Upper lobe of left lung (tissue), 6 donors: ENCODE measurements around the gene FNBP1L. TPM values are rescaled to one million over a fixed set of nuclear protein-coding genes. Genes with fewer than 3 reads are reported as not detected.

ENCODE experiments used
- ATAC-seq, 2 donors: fragments of 200-7000 bp; cut with Tn5 transposase; one replicate each; pipeline ENCODE4 v1.9.1; 2022; ENCODE audit warnings: mild to moderate bottlenecking in 2 of 2, moderate library complexity in 2 of 2; ENCODE audit not compliant: low FRiP score in 2 of 2
- DNase-seq, 2 donors: peaks; one replicate each; pipeline ENCODE4 v3.0.0-alpha.2; 2019 to 2020
- H3K27ac ChIP-seq, 4 donors: fragments of 200-600 bp; sonication (generic); one replicate each; pipeline ENCODE4 v1.5.1; 2016 to 2019
- H3K27me3 ChIP-seq, 4 donors: fragments of 200-600 bp; sonication (generic); one replicate each; pipeline ENCODE4 v1.5.1; 2017 to 2019
- H3K36me3 ChIP-seq, 4 donors: fragments of 200-600 bp; sonication (generic); one replicate each; pipeline ENCODE4 v1.5.1; 2016 to 2019
- H3K4me1 ChIP-seq, 4 donors: fragments of 200-600 bp; sonication (generic); one replicate each; pipeline ENCODE4 v1.5.1; 2018 to 2019
- H3K4me3 ChIP-seq, 4 donors: fragments of 200-600 bp; sonication (generic); one replicate each; pipeline ENCODE4 v1.5.1; 2017 to 2019; ENCODE audit warnings: mild to moderate bottlenecking in 2 of 4, moderate library complexity in 1 of 4
- H3K9me3 ChIP-seq, 4 donors: fragments of 200-600 bp; sonication (generic); one replicate each; pipeline ENCODE4 v1.5.1; 2018 to 2019
- EP300 ChIP-seq, 4 donors: sonication (generic); formaldehyde crosslinking; IDR thresholded peaks; one replicate each; pipeline ENCODE4 v1.5.1; 2017; ENCODE audit warnings: antibody characterized with exemption in 4 of 4, control low read depth in 2 of 4
- POLR2A ChIP-seq, 4 donors: fragments of 450-650 bp; IDR thresholded peaks; one replicate each; pipeline ENCODE4 v1.5.1; 2016 to 2017; ENCODE audit warnings: antibody characterized with exemption in 4 of 4, mild to moderate bottlenecking in 2 of 4
- POLR2AphosphoS5 ChIP-seq, 2 donors: sonication (generic); formaldehyde crosslinking; IDR thresholded peaks; one replicate each; pipeline ENCODE4 v1.5.1; 2017; ENCODE audit warnings: antibody characterized with exemption in 2 of 2
- WGBS, 2 donors: methylation state at CpG; one replicate each; pipeline ENCODE4 v1.1.5; 2017 to 2018; 5-methylcytosine and 5-hydroxymethylcytosine counted together
- total RNA-seq, 6 donors: library from RNA; depleted of rRNA in 4 of 6; stranded (reverse); fragments of >200 nt in 4 of 6; gene quantifications; one replicate each; pipeline versions ENCODE4 v1.1.0 to v1.2.1, GENCODE V29; 2016 to 2021
- TF ChIP-seq, protein P1 (sequence below), 6 experiments: fragments of 450-650 bp in 4 of 6; fragments of 200-600 bp in 2 of 6; sonication (generic) in 2 of 6; IDR thresholded peaks; one replicate each; pipeline ENCODE4 v1.5.1; 2016 to 2019; ENCODE audit warnings: antibody characterized with exemption in 6 of 6
- donor health status: DM: no; HTN: no; CAD: no; lungs with moderate emphysema.
- donor health status: DM: no; HTN: yes; CAD: no; lungs with severe emphysema.

The FNBP1L gene
- total RNA-seq, 6 donors from 2014 or later = 28.5 to 84.0 (median 34.0) TPM

GRCh38 chr1:93591676-93592550 is 144.0 kb downstream of the FNBP1L start:
- no peak for TF ChIP-seq EP300 (IDR thresholded peaks at IDR 0.05)
- TF ChIP-seq POLR2AphosphoS5 (IDR thresholded peaks at IDR 0.05) = peak in 1 of 2 donors; percentile 5
- TF ChIP-seq, protein P1, sequence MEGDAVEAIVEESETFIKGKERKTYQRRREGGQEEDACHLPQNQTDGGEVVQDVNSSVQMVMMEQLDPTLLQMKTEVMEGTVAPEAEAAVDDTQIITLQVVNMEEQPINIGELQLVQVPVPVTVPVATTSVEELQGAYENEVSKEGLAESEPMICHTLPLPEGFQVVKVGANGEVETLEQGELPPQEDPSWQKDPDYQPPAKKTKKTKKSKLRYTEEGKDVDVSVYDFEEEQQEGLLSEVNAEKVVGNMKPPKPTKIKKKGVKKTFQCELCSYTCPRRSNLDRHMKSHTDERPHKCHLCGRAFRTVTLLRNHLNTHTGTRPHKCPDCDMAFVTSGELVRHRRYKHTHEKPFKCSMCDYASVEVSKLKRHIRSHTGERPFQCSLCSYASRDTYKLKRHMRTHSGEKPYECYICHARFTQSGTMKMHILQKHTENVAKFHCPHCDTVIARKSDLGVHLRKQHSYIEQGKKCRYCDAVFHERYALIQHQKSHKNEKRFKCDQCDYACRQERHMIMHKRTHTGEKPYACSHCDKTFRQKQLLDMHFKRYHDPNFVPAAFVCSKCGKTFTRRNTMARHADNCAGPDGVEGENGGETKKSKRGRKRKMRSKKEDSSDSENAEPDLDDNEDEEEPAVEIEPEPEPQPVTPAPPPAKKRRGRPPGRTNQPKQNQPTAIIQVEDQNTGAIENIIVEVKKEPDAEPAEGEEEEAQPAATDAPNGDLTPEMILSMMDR (IDR thresholded peaks at IDR 0.05) = no peak
- no peak for TF ChIP-seq POLR2A (IDR thresholded peaks at IDR 0.05)
- peaks cover 5 to 45% (median 23%) of the 10 kb centered on the region in 4 donors for H3K4me1 ChIP-seq
- peak; percentile 53 to 61 for DNase-seq
- H3K9me3 ChIP-seq = no peaks in the 10 kb centered on the region
- WGBS, 2 donors = 45 to 65% methylated on average over 9 to 17 of the region's 17 CpGs
- no peak overlapping the region for H3K4me3 ChIP-seq
- peak overlapping the region in 3 of 4 donors; percentile 26 to 45 (median 44) for H3K27ac ChIP-seq
- peak; percentile 3 to 54 for ATAC-seq
- H3K27me3 ChIP-seq = no peaks in the 10 kb centered on the region
- H3K36me3 ChIP-seq = peaks cover 0 to 37% (median 12%) of the 10 kb centered on the region in 4 donors

DNA sequence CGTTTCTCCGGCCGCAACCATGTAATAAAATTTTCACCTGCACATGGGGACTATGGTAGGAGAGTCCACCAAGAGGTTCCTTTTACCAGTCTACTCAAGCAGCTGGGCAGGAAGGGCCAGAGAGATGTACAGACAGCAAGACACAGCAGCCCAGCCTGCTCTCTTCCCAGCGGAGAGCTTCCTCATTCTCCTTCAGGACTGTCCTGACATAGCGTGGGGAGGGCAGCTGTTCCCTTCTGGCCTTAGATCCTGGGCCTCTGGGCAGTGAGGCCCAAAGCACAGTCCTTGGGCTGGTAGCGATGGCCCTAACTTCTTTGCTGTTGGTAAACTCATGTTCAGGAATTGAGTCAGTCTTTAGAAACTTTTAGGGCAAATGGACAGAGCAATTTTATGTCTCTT is 144.6 kb downstream of the FNBP1L start:
- Histone ChIP-seq H3K4me3 (no peak overlapping the region), H3K27me3 (no peaks in the 10 kb centered on the region), H3K4me1 (peaks cover 5 to 45% (median 23%) of the 10 kb centered on the region in 4 donors), H3K27ac (peak overlapping the region in 3 of 4 donors; percentile 23 to 45 (median 44)), H3K9me3 (no peaks in the 10 kb centered on the region), H3K36me3 (peaks cover 0 to 31% (median 12%) of the 10 kb centered on the region in 4 donors)
- WGBS, 2 donors = 90 to 97% methylated on average over 6 of the region's 6 CpGs
- ATAC-seq = peak in 1 of 2 donors; percentile 53
- TF ChIP-seq POLR2A (IDR thresholded peaks at IDR 0.05) (no peak), POLR2AphosphoS5 (IDR thresholded peaks at IDR 0.05) (no peak), EP300 (IDR thresholded peaks at IDR 0.05) (no peak)
- TF ChIP-seq, protein P1 (IDR thresholded peaks at IDR 0.05) = no peak
- no peak for DNase-seq

GRCh38 chr1:93593854-93594602 is 146.1 kb downstream of the FNBP1L start:
- H3K27me3 ChIP-seq = no peaks in the 10 kb centered on the region
- no peak overlapping the region for H3K4me3 ChIP-seq
- H3K4me1 ChIP-seq = peaks cover 5 to 57% (median 16%) of the 10 kb centered on the region in 4 donors
- 82 to 86% methylated on average over 13 of the region's 13 CpGs for WGBS, 2 donors
- no peak overlapping the region for H3K27ac ChIP-seq
- DNase-seq (no peak), ATAC-seq (no peak)
- peaks cover 0 to 17% (median 7%) of the 10 kb centered on the region in 4 donors for H3K36me3 ChIP-seq
- TF ChIP-seq POLR2AphosphoS5 (IDR thresholded peaks at IDR 0.05) (no peak), EP300 (IDR thresholded peaks at IDR 0.05) (no peak), POLR2A (IDR thresholded peaks at IDR 0.05) (no peak)
- TF ChIP-seq, protein P1 (IDR thresholded peaks at IDR 0.05) = no peak
- H3K9me3 ChIP-seq = no peaks in the 10 kb centered on the region

DNA sequence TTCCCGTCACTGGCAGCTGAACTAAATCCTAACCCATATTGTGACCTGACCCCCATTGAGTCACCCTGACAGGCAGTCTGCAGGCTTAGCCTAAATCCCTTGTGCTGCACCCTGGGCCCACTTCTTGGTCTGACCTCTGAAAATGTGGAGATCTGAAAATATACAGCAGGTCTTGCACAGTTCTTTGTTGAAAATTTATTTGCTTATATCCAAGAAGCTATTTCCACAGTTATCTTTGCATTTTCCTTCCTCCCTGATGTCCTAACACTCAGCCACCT is 146.6 kb downstream of the FNBP1L start:
- DNase-seq (no peak), ATAC-seq (no peak)
- Histone ChIP-seq H3K9me3 (no peaks in the 10 kb centered on the region), H3K27me3 (no peaks in the 10 kb centered on the region), H3K4me3 (no peak overlapping the region), H3K4me1 (peaks cover 5 to 62% (median 14%) of the 10 kb centered on the region in 4 donors), H3K36me3 (peaks cover 0 to 12% (median 3%) of the 10 kb centered on the region in 4 donors), H3K27ac (no peak overlapping the region)
- no peak for TF ChIP-seq POLR2A (IDR thresholded peaks at IDR 0.05)
- TF ChIP-seq, protein P1 (IDR thresholded peaks at IDR 0.05) = no peak
- no peak for TF ChIP-seq EP300 (IDR thresholded peaks at IDR 0.05)
- TF ChIP-seq POLR2AphosphoS5 (IDR thresholded peaks at IDR 0.05) = no peak
- 100% methylated on average over 1 of the region's 1 CpG for WGBS, 2 donors
